H1 (cell line): ENCODE data around the gene SGSM1. TPM values are rescaled to one million over a fixed set of nuclear protein-coding genes. Genes with fewer than 3 reads are reported as not detected.

Source experiments
- CTCF ChIA-PET: fragments of 300-600 bp; sonication (Branson Sonifier 250); formaldehyde crosslinking; loops from one replicate; lab custom pipeline; 2021; ENCODE audit not compliant: partially characterized antibody; lab: Charles Lee
- POLR2A ChIA-PET: fragments of 300-600 bp; sonication (Branson Sonifier 250); formaldehyde crosslinking; loops from one replicate; lab custom pipeline; 2021; ENCODE audit warnings: inconsistent platforms; ENCODE audit not compliant: partially characterized antibody; lab: Charles Lee
- DNase-seq, 2 experiments: peaks; one replicate each; pipeline versions ENCODE4 v3.0.0 to v3.0.0-alpha.2; 2010 to 2022; ENCODE audit warnings: low spot score in 2 of 2, low read depth in 1 of 2, mixed read lengths in 1 of 2
- FAIRE-seq: peaks from 2 replicates; lab custom pipeline; 2011; peaks lifted over from hg19 to GRCh38; lab: Jason Lieb, UNC
- H2AFZ ChIP-seq: 2 replicates; pipeline ENCODE4 v1.8.1; 2012; ENCODE audit warnings: low read length, inconsistent platforms
- H2AK5ac ChIP-seq: 2 replicates; pipeline ENCODE4 v1.6.1; 2013; ENCODE audit warnings: low read depth, low read length
- H2BK120ac ChIP-seq: replicated peaks from 2 replicates; pipeline ENCODE3; 2013; ENCODE audit warnings: low read depth, low read length, inconsistent platforms
- H2BK12ac ChIP-seq: 2 replicates; pipeline ENCODE4 v1.6.1; 2013; ENCODE audit warnings: low read depth, low read length
- H2BK15ac ChIP-seq: 2 replicates; pipeline ENCODE4 v1.6.1; 2013; ENCODE audit warnings: low read length
- H2BK20ac ChIP-seq: 2 replicates; pipeline ENCODE4 v1.6.1; 2013; ENCODE audit warnings: low read length
- H2BK5ac ChIP-seq: 2 replicates; pipeline ENCODE4 v1.6.1; 2013; ENCODE audit warnings: low read depth, low read length
- H3K14ac ChIP-seq: 2 replicates; pipeline ENCODE4 v1.6.1; 2013; ENCODE audit warnings: inconsistent platforms; ENCODE audit not compliant: insufficient read length
- H3K18ac ChIP-seq: 2 replicates; pipeline ENCODE4 v1.6.1; 2013; ENCODE audit warnings: low read length; ENCODE audit errors: extremely low read depth
- H3K23ac ChIP-seq: 2 replicates; pipeline ENCODE4 v1.6.1; 2013; ENCODE audit warnings: inconsistent platforms; ENCODE audit not compliant: insufficient read length
- H3K23me2 ChIP-seq: 2 replicates; pipeline ENCODE4 v1.6.1; 2013; ENCODE audit warnings: low read depth, low read length
- H3K27ac ChIP-seq: 2 replicates; pipeline ENCODE4 v1.6.1; 2011; ENCODE audit warnings: low read depth, low read length, inconsistent platforms
- H3K27me3 ChIP-seq, 4 experiments: replicated peaks in 1 of 4; 1 replicate in 1 of 4; 2 replicates in 3 of 4; pipeline versions ENCODE4 v1.6.1 to v1.8.1; 2011 to 2013; ENCODE audit warnings: low read length in 3 of 4, mild to moderate bottlenecking in 3 of 4, inconsistent platforms in 2 of 4, mixed read lengths in 2 of 4, moderate library complexity in 1 of 4; ENCODE audit not compliant: control insufficient read depth in 3 of 4, insufficient read depth in 3 of 4; ENCODE audit errors: extremely low read depth in 1 of 4
- H3K36me3 ChIP-seq, 4 experiments: 2 replicates each; pipeline versions ENCODE4 v1.6.1 to v1.8.1; 2011 to 2013; ENCODE audit warnings: mild to moderate bottlenecking in 4 of 4, low read length in 3 of 4, moderate library complexity in 2 of 4, control low read depth in 1 of 4, inconsistent platforms in 1 of 4; ENCODE audit not compliant: insufficient read depth in 4 of 4, control insufficient read depth in 2 of 4
- H3K4ac ChIP-seq: replicated peaks from 2 replicates; pipeline ENCODE3; 2013; ENCODE audit warnings: low read length, low read depth, mixed read lengths, inconsistent platforms; ENCODE audit not compliant: insufficient read length
- H3K4me1 ChIP-seq, 4 experiments: replicated peaks in 1 of 4; 1 replicate in 1 of 4; 2 replicates in 3 of 4; pipeline versions ENCODE4 v1.6.1 to v1.8.1; 2011 to 2013; ENCODE audit warnings: low read length in 3 of 4, inconsistent platforms in 2 of 4, mixed read lengths in 1 of 4; ENCODE audit not compliant: insufficient read depth in 4 of 4, control insufficient read depth in 3 of 4
- H3K4me2 ChIP-seq, 2 experiments: 2 replicates each; pipeline versions ENCODE4 v1.6.1 to v1.8.1; 2011 to 2013; ENCODE audit warnings: low read depth in 2 of 2, low read length in 2 of 2, control low read depth in 1 of 2, inconsistent platforms in 1 of 2, mild to moderate bottlenecking in 1 of 2; ENCODE audit not compliant: insufficient read depth in 1 of 2
- H3K4me3 ChIP-seq, 4 experiments: fragments of 200-600, 300-600 bp in 1 of 4; sonication (generic), shearing (Covaris generic), sonication (Bioruptor Twin) in 1 of 4; 2 replicates each; pipeline versions ENCODE4 v1.5.1 to v1.8.1; 2011 to 2016; ENCODE audit warnings: low read length in 4 of 4, low read depth in 3 of 4, control low read depth in 2 of 4, inconsistent platforms in 2 of 4, mild to moderate bottlenecking in 2 of 4, mixed read lengths in 1 of 4, moderate library complexity in 1 of 4; ENCODE audit not compliant: insufficient read depth in 2 of 4; ENCODE audit errors: extremely low read depth in 1 of 4
- H3K56ac ChIP-seq: replicated peaks from 2 replicates; pipeline ENCODE3; 2013; ENCODE audit warnings: low read depth, mild to moderate bottlenecking, mixed read lengths, low read length, inconsistent platforms; ENCODE audit not compliant: insufficient read length
- H3K79me1 ChIP-seq: 2 replicates; pipeline ENCODE4 v1.6.1; 2013; ENCODE audit warnings: low read depth, low read length, control low read depth
- H3K79me2 ChIP-seq, 2 experiments: 2 replicates each; pipeline versions ENCODE4 v1.6.1 to v1.8.1; 2012 to 2013; ENCODE audit warnings: low read length in 2 of 2, mild to moderate bottlenecking in 2 of 2, inconsistent platforms in 1 of 2; ENCODE audit not compliant: insufficient read depth in 2 of 2, control insufficient read depth in 1 of 2
- H3K9ac ChIP-seq, 4 experiments: replicated peaks in 1 of 4; 1 replicate in 1 of 4; 2 replicates in 3 of 4; pipeline versions ENCODE4 v1.6.1 to v1.8.1; 2011 to 2013; ENCODE audit warnings: low read depth in 3 of 4, low read length in 3 of 4, control low read depth in 2 of 4, mild to moderate bottlenecking in 2 of 4, moderate library complexity in 2 of 4, inconsistent platforms in 1 of 4; ENCODE audit errors: extremely low read depth in 1 of 4
- H3K9me3 ChIP-seq, 2 experiments: 2 replicates each; pipeline versions ENCODE4 v1.6.1 to v1.8.1; 2012 to 2013; ENCODE audit warnings: mild to moderate bottlenecking in 2 of 2, moderate library complexity in 2 of 2, control low read depth in 1 of 2, inconsistent platforms in 1 of 2, low read depth in 1 of 2, low read length in 1 of 2, mixed read lengths in 1 of 2; ENCODE audit not compliant: insufficient read depth in 2 of 2
- H4K20me1 ChIP-seq, 2 experiments: replicated peaks in 1 of 2; 2 replicates each; pipeline versions ENCODE3 to v1.8.1; 2011 to 2013; ENCODE audit warnings: inconsistent platforms in 2 of 2, low read length in 2 of 2, mild to moderate bottlenecking in 1 of 2; ENCODE audit not compliant: insufficient read depth in 2 of 2, control insufficient read depth in 1 of 2
- H4K5ac ChIP-seq: 2 replicates; pipeline ENCODE4 v1.6.1; 2013; ENCODE audit warnings: low read length, low read depth, mixed read lengths, inconsistent platforms; ENCODE audit not compliant: insufficient read length
- H4K8ac ChIP-seq: 2 replicates; pipeline ENCODE4 v1.8.0; 2013; ENCODE audit warnings: mild to moderate bottlenecking, moderate library complexity, low read length, inconsistent platforms; ENCODE audit not compliant: insufficient read depth; ENCODE audit errors: extremely low read depth
- H4K91ac ChIP-seq: replicated peaks from 2 replicates; pipeline ENCODE3; 2013; ENCODE audit warnings: low read length, mixed read lengths, inconsistent platforms; ENCODE audit not compliant: insufficient read length
- CTBP2 ChIP-seq: IDR thresholded peaks from 2 replicates; pipeline ENCODE4 v1.7.0; 2011; ENCODE audit warnings: borderline replicate concordance, mild to moderate bottlenecking, moderate library complexity, mixed read lengths, low read length; ENCODE audit not compliant: insufficient read depth, insufficient read length
- E2F6 ChIP-seq: IDR thresholded peaks from 2 replicates; pipeline ENCODE4 v1.6.1; 2012; ENCODE audit warnings: inconsistent platforms
- JUN ChIP-seq: IDR thresholded peaks from 2 replicates; pipeline ENCODE4 v1.6.1; 2011; ENCODE audit warnings: low read depth, mild to moderate bottlenecking, improper control_type of control experiment, low read length
- KDM1A ChIP-seq: fragments of 200-600, 300-600 bp; sonication (generic); IDR thresholded peaks from 2 replicates; pipeline ENCODE4 v1.7.1; 2016; ENCODE audit warnings: mild to moderate bottlenecking, low read length, borderline replicate concordance
- MAX ChIP-seq: IDR thresholded peaks from 2 replicates; pipeline ENCODE4 v1.6.1; 2012; ENCODE audit warnings: inconsistent platforms
- NRF1 ChIP-seq: IDR thresholded peaks from 2 replicates; pipeline ENCODE4 v1.6.1; 2011; ENCODE audit warnings: mild to moderate bottlenecking, low read depth, low read length, improper control_type of control experiment
- PHF8 ChIP-seq: fragments of 200-600 bp; sonication (generic); conservative IDR thresholded peaks from 2 replicates; pipeline ENCODE4 v1.7.1; 2012; ENCODE audit warnings: low read depth, mild to moderate bottlenecking, inconsistent platforms, low read length, moderate library complexity
- POLR2A ChIP-seq, 2 experiments: IDR thresholded peaks; 1 replicate in 1 of 2; 2 replicates in 1 of 2; pipeline ENCODE4 v1.6.1; 2011; ENCODE audit warnings: low read depth in 2 of 2, low read length in 2 of 2, mild to moderate bottlenecking in 2 of 2; ENCODE audit errors: control extremely low read depth in 1 of 2
- SIX5 ChIP-seq: IDR thresholded peaks from 2 replicates; pipeline ENCODE4 v1.6.1; 2011; ENCODE audit warnings: mild to moderate bottlenecking, low read depth, low read length
- TAF1 ChIP-seq: IDR thresholded peaks from 2 replicates; pipeline ENCODE4 v1.6.1; 2011; ENCODE audit warnings: mild to moderate bottlenecking, low read depth, low read length
- TEAD4 ChIP-seq: IDR thresholded peaks from 2 replicates; pipeline ENCODE4 v1.6.1; 2012; ENCODE audit warnings: low read depth, low read length, inconsistent platforms, mixed read lengths
- WGBS, 2 experiments: shearing (Covaris generic) in 1 of 2; methylation state at CpG; one replicate each; pipeline versions ENCODE4 v1.1.6 to v1.1.7; 2013 to 2015; ENCODE audit warnings: low lambda C conversion rate in 2 of 2, mixed read lengths in 2 of 2, inconsistent platforms in 1 of 2, low coverage in 1 of 2, missing lambda C conversion rate in 1 of 2; ENCODE audit not compliant: insufficient replicate concordance in 2 of 2, insufficient coverage in 1 of 2, insufficient read length in 1 of 2; ENCODE audit errors: extremely low coverage in 1 of 2, missing lambda C conversion rate in 1 of 2; 5-methylcytosine and 5-hydroxymethylcytosine counted together
- polyA plus RNA-seq, 7 experiments: library from polyadenylated mRNA; depleted of rRNA in 3 of 7; stranded (reverse) in 5 of 7; unstranded in 2 of 7; fragments of >200 nt in 5 of 7; fragments of 200-250 nt in 2 of 7; gene quantifications; 1 replicate in 5 of 7; 2 replicates in 1 of 7; 4 replicates in 1 of 7; pipeline versions ENCODE4 v1.2.1 to v1.2.3, GENCODE V29; 2011 to 2013; ENCODE audit warnings: missing spikeins in 2 of 7, mixed read lengths in 2 of 7
- total RNA-seq: library from RNA; stranded (reverse); fragmentation: NEBNext Ultra II Directional; extraction: Animal tissue kit (Norgen Biotek cat#: 25700); gene quantifications from 2 replicates; pipeline ENCODE4 v1.2.1, GENCODE V29; 2021

SGSM1 gene
- total and polyA plus RNA-seq, 2 of the 8 experiments (the other 6 are each of a cell fraction or from before 2014, with no cell fraction given): 2.8 to 5.2 TPM

GRCh38 chr22:24950272-24950902 lies 144.4 kb downstream of the SGSM1 start:
- peaks cover 13% of the 10 kb centered on the region for H3K23me2 ChIP-seq
- no peak overlapping the region for H3K14ac ChIP-seq
- ChIA-PET CTCF (interaction anchor here (0.8 to 15.1 kb wide), 16 partner anchors 9 to 147 kb away, joined by 3 to 221 read pairs (median 5); no protein-coding TSS in a partner anchor), POLR2A (interaction anchor here (0.8 to 1.2 kb wide), 5 partner anchors 12 to 98 kb away, joined by 3 to 8 read pairs (median 3); no protein-coding TSS in a partner anchor)
- H2BK120ac ChIP-seq: no peak overlapping the region
- peak overlapping the region; percentile 36 to 55 for H3K4me2 ChIP-seq
- H3K9me3 ChIP-seq: no peaks in the 10 kb centered on the region
- no peak overlapping the region for H2BK20ac ChIP-seq
- no peak overlapping the region for H4K5ac ChIP-seq
- H3K56ac ChIP-seq: no peak overlapping the region
- no peak overlapping the region for H2AFZ ChIP-seq
- no peak overlapping the region for H3K18ac ChIP-seq
- H3K36me3 ChIP-seq: no peaks in the 10 kb centered on the region
- H4K91ac ChIP-seq: no peak overlapping the region
- 0 out of 2 replicates have a peak overlapping the region, but pooled peaks have one; percentile 3 for H2BK5ac ChIP-seq
- peaks cover 5% of the 10 kb centered on the region for H3K79me1 ChIP-seq
- peak; percentile 98 for FAIRE-seq
- peak; percentile 72 to 76 for DNase-seq
- peak overlapping the region; percentile 69; the same call in 1 of the 2 replicates for H2BK12ac ChIP-seq
- H3K23ac ChIP-seq: no peak overlapping the region
- H4K20me1 ChIP-seq: peaks cover 0 to 3% of the 10 kb centered on the region in 2 experiments
- H3K4me1 ChIP-seq: peaks cover 5 to 22% (median 8%) of the 10 kb centered on the region in 4 experiments
- peak overlapping the region in 1 of 4 experiments; percentile 40; a peak in 2 of 8 replicates for H3K4me3 ChIP-seq
- H3K4ac ChIP-seq: no peak overlapping the region
- 37% methylated on average over 7 of the region's 7 CpGs; no CpG with 5 or more reads in 1 of the 2 experiments for WGBS, 2 experiments
- H3K79me2 ChIP-seq: peaks cover 0 to 14% of the 10 kb centered on the region in 2 experiments; a peak in 2 of 4 replicates
- no peak overlapping the region for H3K27ac ChIP-seq
- H3K9ac ChIP-seq: no peak overlapping the region
- no peak overlapping the region for H4K8ac ChIP-seq
- H2AK5ac ChIP-seq: peak overlapping the region; percentile 1; the same call in 1 of the 2 replicates
- 0 out of 2 replicates have a peak overlapping the region, but pooled peaks have one; percentile 3 for H2BK15ac ChIP-seq
- peaks cover 0 to 3% (median 1%) of the 10 kb centered on the region in 4 experiments; a peak in 2 of 7 replicates for H3K27me3 ChIP-seq
- peak; percentile 64; the same call in 1 of the 2 replicates for TF ChIP-seq TAF1
- peak in 1 of 2 experiments; percentile 64; a peak in 1 of 3 replicates for TF ChIP-seq POLR2A (IDR thresholded peaks at IDR 0.05; ENCODE audit: control extremely low read depth in 1 of 2, low read depth in 2 of 2, low read length in 2 of 2)
- peak; percentile 97 for TF ChIP-seq TEAD4
- no peak for TF ChIP-seq PHF8
- TF ChIP-seq E2F6: peak; percentile 76
- TF ChIP-seq CTBP2: peak; percentile 50
- TF ChIP-seq MAX: peak; percentile 42
- peak; percentile 76 for TF ChIP-seq SIX5
- TF ChIP-seq KDM1A: peak; percentile 46
- no peak for TF ChIP-seq JUN
- no peak for TF ChIP-seq NRF1
